Erythroblast (primary cell): ENCODE data around the gene DLL4.

Experiments used
- GATA1 ChIP-seq: IDR thresholded peaks from 2 replicates; pipeline ENCODE4 v1.6.1; 2011; ENCODE audit warnings: low read depth, mild to moderate bottlenecking, control low read depth, low read length, moderate library complexity
- POLR2A ChIP-seq: IDR thresholded peaks from 2 replicates; pipeline ENCODE4 v1.6.1; 2011; ENCODE audit warnings: mild to moderate bottlenecking, low read length

- no peak for TF ChIP-seq POLR2A
- no peak for TF ChIP-seq GATA1
Observed at GRCh38 chr15:40925495-40925862, 3.7 kb upstream of the DLL4 start.
